Renal cortex interstitium (tissue), 15 donors: Measurements from ENCODE around the gene OR56A1. TPM values are rescaled to one million over a fixed set of nuclear protein-coding genes. Genes with fewer than 3 reads are reported as not detected.
"Not testable (repeated sequence)": the region's sequence is repeated elsewhere in the genome, so short reads cannot be mapped to it uniquely, and the experiment has no call there.

Experiments
- DNase-seq, 11 donors: peaks; one replicate each; pipeline ENCODE4 v3.0.0-alpha.2; 2013; ENCODE audit warnings: low read depth in 9 of 11, low spot score in 4 of 11; ENCODE audit errors: extremely low read depth in 1 of 11
- long read RNA-seq, 16 experiments: transcript quantifications; one replicate each; lab custom pipeline, GENCODE V29; 2026
- polyA plus RNA-seq, 3 donors: library from polyadenylated mRNA; unstranded; fragments of 120-200 nt; gene quantifications; one replicate each; pipeline ENCODE4 v1.2.1, GENCODE V29; 2013; ENCODE audit not compliant: insufficient read length in 3 of 3

Gene OR56A1, protein sequence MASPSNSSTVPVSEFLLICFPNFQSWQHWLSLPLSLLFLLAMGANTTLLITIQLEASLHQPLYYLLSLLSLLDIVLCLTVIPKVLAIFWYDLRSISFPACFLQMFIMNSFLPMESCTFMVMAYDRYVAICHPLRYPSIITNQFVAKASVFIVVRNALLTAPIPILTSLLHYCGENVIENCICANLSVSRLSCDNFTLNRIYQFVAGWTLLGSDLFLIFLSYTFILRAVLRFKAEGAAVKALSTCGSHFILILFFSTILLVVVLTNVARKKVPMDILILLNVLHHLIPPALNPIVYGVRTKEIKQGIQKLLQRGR
- under 1 TPM in 1 of 3 donors, not detected in 2; 0.03 TPM for polyA plus RNA-seq
- long read RNA-seq, donor 1, result 0 reads
- long read RNA-seq, donor 2, partial matches to known transcripts, result 0 of 1 reads
- long read RNA-seq, donor 2, other reads (novel, unspliced or antisense), result 0 of 1 reads
- long read RNA-seq, donor 3, result 0 reads
- long read RNA-seq, donor 4, result 0 reads
- long read RNA-seq, donor 5, result 0 reads
- long read RNA-seq, donor 6, result 0 reads
- long read RNA-seq, donor 7, result 0 reads
- long read RNA-seq, donor 8, result 0 reads
- long read RNA-seq, donor 9, result 0 reads
- long read RNA-seq, donor 10, result 0 reads
- long read RNA-seq, donor 11, result 0 reads
- long read RNA-seq, donor 12, result 0 reads
- long read RNA-seq, donor 13, result 0 reads
- long read RNA-seq, donor 14, result 0 reads
- long read RNA-seq, donor 15, result 0 reads
- long read RNA-seq, donor 16, result 0 reads

DNA sequence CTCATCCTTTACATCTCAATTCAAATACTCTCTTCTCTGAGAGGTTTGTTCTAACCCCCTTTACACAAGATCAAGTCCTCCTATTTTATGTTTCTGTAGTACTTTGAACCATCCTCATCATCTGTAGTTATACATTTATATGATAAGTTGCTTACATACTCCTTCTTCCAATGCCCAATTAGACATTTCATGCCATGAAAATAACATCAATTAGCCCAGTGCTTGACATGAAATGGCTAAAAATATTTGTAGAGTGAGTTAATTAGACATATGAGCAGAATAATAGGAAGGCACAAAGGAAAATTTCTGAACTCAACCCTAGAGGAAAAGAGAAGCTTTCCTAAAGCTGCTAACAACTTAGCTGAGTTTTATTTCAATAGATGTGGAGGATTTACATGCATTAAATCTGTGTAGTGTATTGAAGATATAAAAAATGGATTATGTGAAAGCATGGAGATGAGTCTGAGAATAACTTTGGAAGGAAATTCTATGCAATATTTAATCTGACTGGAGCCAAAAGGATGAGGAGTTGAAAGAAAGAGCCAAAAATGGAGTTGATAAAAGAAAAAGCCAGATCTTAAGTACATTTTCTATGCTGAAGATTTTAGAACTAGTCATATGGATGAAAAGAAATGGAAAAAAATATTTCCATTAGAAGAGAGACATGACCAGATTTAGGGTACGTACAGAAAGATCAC lies at the start of gene OR56A1:
OR56A1 (minus strand) TSS at position 51 of the 698 bp plus-strand sequence. CDS start 3,066 bp downstream, outside the sequence.
- DNase-seq, result no peak

DNA sequence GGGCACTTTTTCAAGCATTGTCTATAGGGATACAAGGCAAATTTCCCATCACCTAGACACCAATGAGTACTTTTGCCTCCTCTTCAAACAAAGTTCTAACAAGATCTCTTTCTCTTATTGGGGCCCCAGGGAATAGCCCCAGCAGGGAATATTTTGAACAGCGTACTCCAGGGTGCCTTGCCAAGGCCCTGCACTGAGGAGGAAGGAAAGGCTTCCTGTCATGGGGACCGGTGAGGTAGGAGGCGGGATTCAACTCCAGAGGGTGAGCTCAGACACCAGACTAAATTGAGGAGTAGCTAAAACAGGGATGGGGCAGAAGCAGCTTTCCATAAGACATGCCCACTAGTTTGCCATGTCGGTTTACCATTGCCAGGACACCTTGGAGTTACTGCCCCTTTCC lies 48.9 kb upstream of the OR56A1 start:
- DNase-seq, result no peak

DNA sequence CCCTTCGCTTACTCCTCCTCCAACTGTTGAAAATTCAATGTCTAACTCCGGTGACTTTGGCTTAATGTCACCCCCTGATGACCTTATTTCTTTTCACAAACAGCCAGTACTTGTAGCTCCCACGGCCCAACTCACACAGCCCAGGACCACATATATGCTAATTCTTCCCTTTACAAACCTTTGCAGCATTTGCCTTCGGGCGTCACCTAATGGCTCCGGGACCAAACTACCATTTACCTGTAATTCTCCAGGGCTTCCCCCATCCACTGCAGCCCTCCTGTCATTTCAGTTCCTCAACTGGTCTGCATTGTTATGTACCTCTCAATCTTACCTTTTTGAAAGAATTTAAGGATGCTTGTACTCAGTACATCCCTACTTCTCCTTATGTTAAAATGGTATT lies 47.2 kb upstream of the OR56A1 start:
- no peak for DNase-seq

- DNase-seq, result not testable (repeated sequence)
Measured at GRCh38 chr11:6076443-6076842, 45.9 kb upstream of the OR56A1 start.

GRCh38 chr11:6067502-6067901 lies 36.9 kb upstream of the OR56A1 start:
- no peak for DNase-seq

DNA sequence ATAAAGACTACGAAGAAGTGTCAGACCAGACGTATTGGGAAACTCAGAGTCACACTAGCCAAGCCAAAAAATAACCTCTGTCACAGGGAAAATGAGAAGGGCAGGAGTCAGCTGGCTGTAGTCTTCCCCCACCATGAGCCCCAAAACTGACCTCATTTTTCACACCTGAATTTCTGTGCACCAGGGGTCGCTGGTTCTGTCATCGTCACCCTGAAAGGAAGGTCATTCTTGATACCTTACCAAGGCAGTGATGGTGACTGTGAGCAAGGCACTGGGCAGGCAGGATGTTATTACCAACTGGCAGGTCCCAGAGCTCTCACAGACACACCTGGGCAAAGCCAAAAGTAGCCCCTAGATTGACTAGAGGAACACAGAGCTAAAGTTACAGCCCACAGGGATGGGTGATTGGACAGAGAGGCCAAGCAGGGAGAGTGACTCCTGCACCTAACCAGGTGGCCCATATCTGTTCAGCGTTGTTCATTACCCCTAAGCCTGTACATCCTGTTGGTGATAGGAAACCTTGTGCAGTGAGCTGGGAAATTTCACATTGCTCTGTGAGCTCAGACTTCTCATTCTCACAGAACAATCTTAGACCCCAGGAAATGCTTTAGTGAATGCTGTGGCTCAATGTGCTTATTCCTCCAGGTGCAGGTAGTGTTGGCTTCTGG lies 32.3 kb upstream of the OR56A1 start:
- no peak for DNase-seq

DNA sequence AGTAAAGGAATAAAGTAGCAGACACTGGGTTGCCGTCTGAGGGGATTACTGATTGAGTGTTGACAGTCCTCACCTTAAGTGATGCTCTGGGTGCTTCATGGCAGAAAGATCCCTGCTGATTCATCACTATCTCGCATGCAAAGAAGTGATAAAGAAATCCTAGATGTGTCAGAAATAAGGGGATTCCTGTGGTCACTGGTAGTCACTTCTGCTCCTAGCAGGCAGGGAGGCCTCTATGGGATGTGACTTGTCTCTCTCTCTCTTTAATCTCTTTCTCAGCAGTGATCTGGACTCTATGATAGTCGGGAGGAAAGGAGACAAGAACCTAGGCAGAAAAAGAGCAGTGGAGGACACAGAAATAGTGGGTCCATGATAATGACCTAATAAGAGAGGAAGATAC lies 30.9 kb upstream of the OR56A1 start:
- DNase-seq, result no peak

- DNase-seq, result no peak
Measured at GRCh38 chr11:6057452-6057851, 26.9 kb upstream of the OR56A1 start.

DNA sequence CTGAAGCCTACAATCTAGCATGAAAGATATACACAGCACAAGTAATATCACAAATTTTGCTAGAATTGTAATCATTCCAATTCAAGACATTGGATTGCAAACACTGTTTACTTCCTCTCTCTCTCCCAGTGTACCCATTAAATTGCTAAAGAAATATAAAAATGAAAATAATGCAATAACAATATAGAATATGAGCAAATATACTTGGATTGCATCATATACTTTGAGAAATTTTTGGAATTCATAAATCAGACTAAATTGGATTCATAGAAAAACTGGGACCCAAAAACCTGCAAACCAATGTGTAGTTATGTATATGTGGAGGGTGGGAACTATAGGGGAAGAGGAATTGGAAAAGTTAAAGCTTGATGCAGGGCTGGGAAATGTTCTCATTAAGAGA lies 25.0 kb upstream of the OR56A1 start:
- no peak for DNase-seq

DNA sequence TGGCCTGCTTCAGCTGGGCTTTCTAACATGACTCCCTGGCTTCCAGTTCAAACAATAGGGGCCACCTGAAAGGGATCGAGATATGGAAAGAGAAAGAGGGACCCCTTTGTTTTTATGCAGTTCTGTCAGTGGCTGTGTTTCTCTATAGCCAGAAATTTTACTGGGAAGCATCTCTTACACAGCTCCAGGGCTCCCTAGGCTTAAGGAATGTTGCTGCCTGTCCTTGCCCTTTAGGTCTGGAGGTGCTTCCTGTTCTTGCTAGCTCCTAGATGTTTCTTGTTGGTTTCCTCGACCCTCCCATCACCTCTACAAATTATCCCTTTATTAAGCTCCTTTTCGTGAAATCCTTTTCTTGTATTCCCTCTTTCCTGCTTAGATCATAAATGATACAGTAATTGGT lies 21.8 kb upstream of the OR56A1 start:
- DNase-seq, result no peak

DNA sequence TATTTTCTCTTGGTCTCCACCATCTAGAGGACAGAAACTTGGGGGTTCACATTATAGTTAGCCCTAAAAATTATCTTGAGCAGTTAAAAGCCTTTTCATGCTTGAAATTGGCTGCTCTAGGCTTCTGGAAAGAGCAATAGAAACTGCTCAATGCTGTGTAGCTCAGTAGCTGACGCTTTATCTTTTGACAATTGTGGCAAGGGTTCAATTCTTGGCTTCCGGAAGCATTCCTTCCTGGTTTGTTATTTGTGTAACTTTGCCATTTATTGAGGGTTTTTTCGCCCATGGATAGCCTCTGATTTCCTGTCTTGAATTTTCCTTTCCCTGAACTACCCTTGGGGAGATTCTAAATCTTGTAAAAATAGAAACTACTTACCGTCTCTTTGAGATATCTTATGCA lies 10.3 kb upstream of the OR56A1 start:
- no peak for DNase-seq

- no peak for DNase-seq
Measured at GRCh38 chr11:6027501-6027900, 3.1 kb downstream of the OR56A1 start.

DNA sequence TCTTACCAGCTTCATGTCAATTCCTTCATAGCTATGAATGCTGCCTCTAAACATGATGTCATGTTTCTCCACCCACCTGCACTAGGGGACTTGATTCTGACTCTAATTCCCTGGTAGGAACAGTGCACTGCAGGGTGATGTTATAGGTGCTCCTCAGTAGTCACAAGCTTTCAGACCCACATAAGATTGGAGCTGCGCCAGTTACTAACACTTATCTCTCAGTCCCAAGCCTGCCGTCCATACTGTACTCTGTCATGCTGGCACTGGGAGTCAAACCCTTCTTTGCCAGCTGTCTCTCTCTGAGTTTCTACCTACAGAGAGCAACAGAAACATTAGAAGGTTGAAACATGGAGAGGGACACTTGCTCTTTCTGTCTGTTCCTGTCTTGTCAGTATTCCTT lies 5.5 kb downstream of the OR56A1 start:
- DNase-seq, result no peak

- DNase-seq, result peak in 9 of 11 donors; percentile 3 to 38 (median 13)
Measured at GRCh38 chr11:6022956-6023355, 7.6 kb downstream of the OR56A1 start.

GRCh38 chr11:6013042-6013441 lies 17.5 kb downstream of the OR56A1 start:
- no peak for DNase-seq

DNA sequence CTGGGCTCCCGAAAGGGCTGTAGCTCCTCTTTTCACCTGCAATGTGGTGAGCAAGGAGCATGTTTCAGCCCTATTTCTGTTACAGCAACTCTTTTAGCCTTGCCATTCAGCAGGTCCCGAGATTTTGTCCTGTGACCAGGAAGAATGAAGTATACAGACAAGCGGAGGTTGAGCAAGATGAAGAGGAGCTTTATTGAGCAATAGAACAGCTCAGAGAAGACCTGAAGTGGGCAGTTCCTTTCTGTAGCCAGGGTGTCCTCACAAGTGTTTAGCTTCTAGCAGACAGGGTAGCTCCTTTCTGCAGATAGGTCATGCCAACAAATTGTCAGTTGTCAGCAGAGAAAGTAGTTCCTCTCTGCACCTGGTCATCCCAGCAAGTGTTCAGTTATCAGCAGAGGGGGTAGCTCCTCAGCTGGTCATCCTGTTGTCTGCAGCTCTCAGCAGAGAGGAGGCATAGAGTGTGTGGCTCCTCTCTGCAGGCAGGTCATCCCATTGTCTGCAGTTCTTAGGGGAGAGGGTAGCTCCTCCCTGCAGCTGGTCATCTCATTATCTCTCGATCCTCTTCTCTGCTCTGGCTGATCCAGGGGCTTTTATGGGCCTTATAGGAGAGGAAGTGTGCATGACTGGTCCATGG lies 18.4 kb downstream of the OR56A1 start:
- no peak for DNase-seq

DNA sequence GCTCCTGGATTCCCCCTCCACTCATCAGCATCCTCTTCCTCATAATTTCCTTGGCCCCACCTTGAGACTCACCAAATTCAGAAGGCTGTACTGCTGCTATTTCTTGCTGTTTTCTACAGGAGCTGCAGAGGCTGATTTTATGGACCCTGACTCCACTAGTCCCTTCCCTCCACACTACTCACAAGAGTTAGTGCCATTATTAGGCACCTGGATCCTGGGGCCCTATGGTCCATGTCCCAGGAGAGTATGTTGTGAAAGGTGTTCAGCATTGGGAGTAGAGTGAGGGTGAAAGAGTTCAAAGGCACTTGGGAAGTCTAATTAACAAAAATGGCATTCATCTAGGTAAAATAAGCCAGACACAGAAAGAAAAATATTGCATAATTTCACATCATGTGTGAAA lies 23.7 kb downstream of the OR56A1 start, which contains the start of gene OR56A4:
OR56A4 (minus strand) TSS at position 101 of the 400 bp plus-strand sequence. CDS start 3,954 bp downstream, outside the sequence.
- no peak for DNase-seq

- no peak for DNase-seq
Measured at GRCh38 chr11:6006395-6006794, 24.2 kb downstream of the OR56A1 start.

DNA sequence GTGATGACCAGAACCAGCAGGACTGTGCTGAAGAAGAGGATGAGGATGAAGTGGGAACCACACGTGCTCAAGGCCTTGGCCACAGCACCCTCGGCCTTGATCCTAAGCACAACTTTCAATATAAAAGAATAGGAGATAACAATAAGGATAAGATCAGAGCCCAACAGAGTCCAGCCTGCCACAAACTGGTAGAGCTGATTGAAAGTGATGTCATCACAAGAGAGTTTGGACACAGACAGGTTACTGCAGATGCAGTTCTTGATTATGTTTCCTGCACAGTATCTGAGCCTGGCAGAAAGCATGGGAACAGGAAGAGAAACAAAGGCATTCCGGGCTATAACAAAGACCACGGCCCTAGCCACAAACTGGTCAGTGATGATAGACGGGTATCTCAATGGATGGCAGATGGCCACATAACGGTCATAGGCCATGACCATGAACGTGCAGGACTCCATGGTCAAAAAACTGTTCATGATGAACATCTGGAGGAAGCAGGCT lies 28.3 kb downstream of the OR56A1 start:
- no peak for DNase-seq
